HUES6 (cell line): ENCODE measurements around the gene MYCBPAP.
A peak's percentile ranks its signal among the peaks of the same experiment; 100 is the strongest.
"Not testable (repeated sequence)": the region's sequence is repeated elsewhere in the genome, so short reads cannot be mapped to it uniquely, and the experiment has no call there.

ENCODE experiments used
- H3K27ac ChIP-seq: 2 replicates; pipeline ENCODE4 v1.7.0; 2013; ENCODE audit warnings: low read depth, mild to moderate bottlenecking, low read length, inconsistent platforms
- H3K27me3 ChIP-seq: 2 replicates; pipeline ENCODE4 v1.6.1; 2013; ENCODE audit warnings: low read length; ENCODE audit not compliant: control insufficient read depth, insufficient read depth
- H3K36me3 ChIP-seq: 2 replicates; pipeline ENCODE4 v1.6.1; 2013; ENCODE audit warnings: low read length; ENCODE audit not compliant: control insufficient read depth, insufficient read depth
- H3K4me1 ChIP-seq: 2 replicates; pipeline ENCODE4 v1.6.1; 2013; ENCODE audit warnings: low read length; ENCODE audit not compliant: control insufficient read depth, insufficient read depth
- H3K4me3 ChIP-seq: 2 replicates; pipeline ENCODE4 v1.5.1; 2013; ENCODE audit warnings: low read depth, low read length
- H3K9ac ChIP-seq: one replicate; pipeline ENCODE4 v1.6.1; 2013; ENCODE audit warnings: mild to moderate bottlenecking, low read length
- H3K9me3 ChIP-seq: 2 replicates; pipeline ENCODE4 v1.6.1; 2013; ENCODE audit warnings: low read depth, low read length; ENCODE audit not compliant: control insufficient read depth, insufficient read depth

MYCBPAP gene

DNA sequence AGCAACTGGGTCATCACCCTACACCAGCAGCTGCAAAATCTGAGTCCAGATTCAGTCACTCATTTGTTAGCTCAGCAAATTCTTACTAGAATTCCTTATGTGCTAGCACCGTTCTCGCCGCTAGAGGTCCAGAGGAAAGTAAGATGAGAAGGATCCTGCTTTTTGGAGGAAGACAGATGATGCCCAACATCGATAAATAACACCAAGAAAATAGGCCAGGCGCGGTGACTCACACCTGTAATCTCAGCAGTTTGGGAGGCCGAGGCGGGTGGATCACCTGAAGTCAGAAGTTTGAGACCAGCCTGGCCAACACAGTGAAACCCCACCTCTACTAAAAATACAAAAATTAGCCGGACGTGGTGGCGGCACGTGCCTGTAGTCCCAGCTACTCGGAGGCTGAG, 35.5 kb upstream of the MYCBPAP start:
- Histone ChIP-seq H3K27me3 (peaks cover 33% of the 10 kb centered on the region), H3K4me1 (peaks cover 14% of the 10 kb centered on the region)
- H3K36me3 ChIP-seq, H3K27ac ChIP-seq, H3K4me3 ChIP-seq, H3K9ac ChIP-seq, H3K9me3 ChIP-seq: not testable (repeated sequence)

DNA sequence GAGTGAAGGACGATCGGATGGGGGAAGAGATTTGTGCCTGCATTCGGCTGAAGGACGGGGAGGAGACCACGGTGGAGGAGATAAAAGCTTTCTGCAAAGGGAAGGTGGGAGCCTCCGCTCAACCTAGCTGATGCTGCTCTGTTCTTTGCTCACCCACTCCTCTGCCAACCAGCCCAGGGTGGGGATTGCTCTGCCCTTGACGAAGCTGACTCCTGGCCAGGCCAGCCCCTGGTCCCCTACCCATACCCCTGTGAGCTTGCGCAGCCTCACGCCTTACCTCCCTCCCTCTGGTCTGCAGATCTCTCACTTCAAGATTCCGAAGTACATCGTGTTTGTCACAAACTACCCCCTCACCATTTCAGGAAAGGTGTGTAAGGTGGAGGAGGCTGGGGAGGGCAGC, 34.3 kb upstream of the MYCBPAP start:
- H3K4me3 ChIP-seq = no peak overlapping the region
- no peaks in the 10 kb centered on the region for H3K9me3 ChIP-seq
- no peaks in the 10 kb centered on the region; the same call in 1 of the 2 replicates for H3K36me3 ChIP-seq
- H3K9ac ChIP-seq = no peak overlapping the region
- H3K27ac ChIP-seq = no peak overlapping the region
- peaks cover 11% of the 10 kb centered on the region for H3K4me1 ChIP-seq
- peaks cover 22% of the 10 kb centered on the region for H3K27me3 ChIP-seq

DNA sequence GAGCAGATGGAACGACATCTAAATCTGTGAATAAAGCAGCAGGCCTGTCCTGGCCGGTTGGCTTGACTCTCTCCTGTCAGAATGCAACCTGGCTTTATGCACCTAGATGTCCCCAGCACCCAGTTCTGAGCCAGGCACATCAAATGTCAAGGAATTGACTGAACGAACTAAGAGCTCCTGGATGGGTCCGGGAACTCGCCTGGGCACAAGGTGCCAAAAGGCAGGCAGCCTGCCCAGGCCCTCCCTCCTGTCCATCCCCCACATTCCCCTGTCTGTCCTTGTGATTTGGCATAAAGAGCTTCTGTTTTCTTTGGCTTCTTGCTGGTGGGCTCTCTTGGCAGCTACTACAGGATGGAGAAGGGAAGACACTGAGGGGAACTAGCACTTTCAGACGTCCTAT, 33.7 kb upstream of the MYCBPAP start:
- peaks cover 11% of the 10 kb centered on the region for H3K4me1 ChIP-seq
- H3K9me3 ChIP-seq = no peaks in the 10 kb centered on the region
- no peak overlapping the region for H3K27ac ChIP-seq
- H3K9ac ChIP-seq = no peak overlapping the region
- peaks cover 17% of the 10 kb centered on the region for H3K27me3 ChIP-seq
- H3K36me3 ChIP-seq = no peaks in the 10 kb centered on the region; the same call in 1 of the 2 replicates
- no peak overlapping the region for H3K4me3 ChIP-seq

DNA sequence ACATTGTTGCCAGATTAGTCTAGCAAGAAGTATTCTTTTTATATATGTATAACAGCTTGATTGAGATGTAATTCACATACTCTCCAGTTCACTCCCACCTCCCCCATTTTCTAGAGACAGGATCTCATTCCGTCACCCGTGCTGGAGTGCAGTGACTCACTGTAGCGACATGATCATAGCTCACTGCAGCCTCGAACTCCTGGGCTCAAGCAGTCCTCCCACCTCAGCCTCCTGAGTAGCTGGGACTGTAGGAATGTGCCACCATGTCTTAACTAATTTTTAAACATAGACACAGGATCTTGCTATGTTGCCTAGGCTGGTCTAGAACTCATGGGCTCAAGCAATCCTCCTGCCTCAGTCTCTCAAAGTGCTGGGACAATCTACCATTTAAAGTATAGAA, 32.9 kb upstream of the MYCBPAP start:
- no peak overlapping the region for H3K27ac ChIP-seq
- peaks cover under 1% of the 10 kb centered on the region; the same call in 1 of the 2 replicates for H3K36me3 ChIP-seq
- H3K4me1 ChIP-seq = peaks cover 11% of the 10 kb centered on the region
- H3K9me3 ChIP-seq = no peaks in the 10 kb centered on the region
- no peak overlapping the region for H3K9ac ChIP-seq
- H3K27me3 ChIP-seq = peaks cover 12% of the 10 kb centered on the region
- no peak overlapping the region for H3K4me3 ChIP-seq

DNA sequence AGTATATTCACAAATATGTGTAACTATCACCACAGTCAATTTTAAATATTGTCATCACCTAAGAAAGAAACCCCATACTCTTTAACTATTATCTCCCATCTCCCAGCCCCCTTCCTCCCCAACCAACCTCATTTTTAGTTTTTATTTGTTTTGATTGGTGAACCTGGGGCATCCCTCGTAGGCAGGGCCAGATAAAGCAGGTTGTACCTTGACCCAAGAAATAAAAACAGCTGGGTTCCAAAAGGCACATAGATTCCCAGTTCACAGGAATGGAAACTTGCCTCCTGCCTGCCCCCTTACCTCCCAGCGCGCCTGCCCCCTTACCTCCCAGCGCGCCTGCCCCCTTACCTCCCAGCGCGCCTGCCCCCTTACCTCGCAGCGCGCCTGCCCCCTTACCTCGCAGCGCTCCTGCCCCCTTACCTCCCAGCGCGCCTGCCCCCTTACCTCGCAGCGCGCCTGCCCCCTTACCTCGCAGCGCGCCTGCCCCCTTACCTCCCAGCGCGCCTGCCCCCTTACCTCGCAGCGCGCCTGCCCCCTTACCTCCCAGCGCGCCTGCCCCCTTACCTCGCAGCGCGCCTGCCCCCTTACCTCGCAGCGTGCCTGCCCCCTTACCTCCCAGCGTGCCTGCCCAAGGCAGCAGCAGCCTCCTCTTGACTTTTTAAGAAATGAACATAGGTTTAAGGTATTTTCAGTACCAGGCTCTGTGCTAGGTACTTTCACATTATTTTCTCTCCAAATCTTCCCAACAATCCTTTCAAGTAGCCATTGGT, 32.3 kb upstream of the MYCBPAP start:
- H3K27ac ChIP-seq, H3K36me3 ChIP-seq, H3K9me3 ChIP-seq, H3K9ac ChIP-seq: not testable (repeated sequence)
- Histone ChIP-seq H3K4me1 (peaks cover 11% of the 10 kb centered on the region), H3K4me3 (peak overlapping the region; percentile 32), H3K27me3 (peaks cover 12% of the 10 kb centered on the region)

DNA sequence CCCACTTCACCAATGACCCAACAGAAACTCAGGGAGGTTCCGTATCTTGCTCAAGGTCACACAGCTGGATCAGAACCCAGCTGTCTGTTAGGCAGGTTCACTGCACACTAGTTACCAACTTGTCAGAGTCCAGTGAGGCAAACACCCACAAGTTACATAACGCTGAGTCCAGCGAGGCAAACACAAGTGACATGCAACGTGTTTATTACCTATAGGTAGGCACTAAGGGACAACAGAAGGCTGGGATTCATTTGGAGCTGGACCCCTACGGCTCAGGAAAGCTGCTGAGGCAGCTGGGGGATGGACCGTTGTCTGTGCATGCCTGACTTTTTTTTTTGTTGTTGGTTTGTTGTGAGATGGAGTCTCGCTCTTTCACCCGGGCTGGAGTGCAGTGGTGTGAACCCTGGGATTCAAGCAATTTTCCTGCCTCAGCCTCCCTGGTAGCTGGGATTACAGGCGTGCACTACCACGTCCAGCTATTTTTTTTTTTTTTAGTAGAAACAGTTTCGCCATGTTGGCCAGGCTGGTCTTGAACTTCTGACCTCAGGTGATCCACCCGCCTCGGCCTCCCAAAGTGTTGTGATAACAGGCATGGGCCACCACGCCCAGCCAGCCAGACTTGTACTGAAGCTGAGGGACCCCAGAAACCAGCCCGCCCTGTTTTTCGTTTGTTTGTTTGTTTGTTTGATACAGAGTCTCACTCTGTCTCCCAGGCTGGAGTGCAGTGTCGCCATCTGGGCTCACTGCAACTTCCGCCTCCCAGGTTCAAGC, 31.5 kb upstream of the MYCBPAP start:
- Histone ChIP-seq H3K27ac (no peak overlapping the region), H3K27me3 (peaks cover 12% of the 10 kb centered on the region), H3K4me1 (peaks cover 11% of the 10 kb centered on the region), H3K9me3 (no peaks in the 10 kb centered on the region), H3K9ac (no peak overlapping the region), H3K4me3 (peak overlapping the region; percentile 32), H3K36me3 (peaks cover 5% of the 10 kb centered on the region)

DNA sequence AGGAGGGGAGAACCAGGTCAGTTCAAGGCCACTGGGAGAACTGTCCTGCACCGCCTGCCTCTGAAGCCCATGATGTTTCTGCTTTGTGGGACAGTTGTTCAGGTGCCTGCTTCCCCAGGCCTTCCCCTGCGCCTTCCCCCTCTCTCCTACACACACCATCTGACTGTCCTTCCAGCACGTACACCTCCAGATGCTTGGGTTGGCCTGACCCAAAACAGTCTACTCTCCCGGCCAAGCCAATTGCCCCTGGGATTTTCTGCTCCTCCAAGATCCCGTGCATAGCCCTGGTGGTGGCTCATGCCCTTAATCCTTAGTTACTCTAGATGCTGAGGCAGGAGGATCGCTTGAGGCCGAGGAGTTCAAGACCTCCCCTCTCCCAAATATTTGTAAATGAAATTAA, 30.3 kb upstream of the MYCBPAP start:
- no peak overlapping the region for H3K27ac ChIP-seq

DNA sequence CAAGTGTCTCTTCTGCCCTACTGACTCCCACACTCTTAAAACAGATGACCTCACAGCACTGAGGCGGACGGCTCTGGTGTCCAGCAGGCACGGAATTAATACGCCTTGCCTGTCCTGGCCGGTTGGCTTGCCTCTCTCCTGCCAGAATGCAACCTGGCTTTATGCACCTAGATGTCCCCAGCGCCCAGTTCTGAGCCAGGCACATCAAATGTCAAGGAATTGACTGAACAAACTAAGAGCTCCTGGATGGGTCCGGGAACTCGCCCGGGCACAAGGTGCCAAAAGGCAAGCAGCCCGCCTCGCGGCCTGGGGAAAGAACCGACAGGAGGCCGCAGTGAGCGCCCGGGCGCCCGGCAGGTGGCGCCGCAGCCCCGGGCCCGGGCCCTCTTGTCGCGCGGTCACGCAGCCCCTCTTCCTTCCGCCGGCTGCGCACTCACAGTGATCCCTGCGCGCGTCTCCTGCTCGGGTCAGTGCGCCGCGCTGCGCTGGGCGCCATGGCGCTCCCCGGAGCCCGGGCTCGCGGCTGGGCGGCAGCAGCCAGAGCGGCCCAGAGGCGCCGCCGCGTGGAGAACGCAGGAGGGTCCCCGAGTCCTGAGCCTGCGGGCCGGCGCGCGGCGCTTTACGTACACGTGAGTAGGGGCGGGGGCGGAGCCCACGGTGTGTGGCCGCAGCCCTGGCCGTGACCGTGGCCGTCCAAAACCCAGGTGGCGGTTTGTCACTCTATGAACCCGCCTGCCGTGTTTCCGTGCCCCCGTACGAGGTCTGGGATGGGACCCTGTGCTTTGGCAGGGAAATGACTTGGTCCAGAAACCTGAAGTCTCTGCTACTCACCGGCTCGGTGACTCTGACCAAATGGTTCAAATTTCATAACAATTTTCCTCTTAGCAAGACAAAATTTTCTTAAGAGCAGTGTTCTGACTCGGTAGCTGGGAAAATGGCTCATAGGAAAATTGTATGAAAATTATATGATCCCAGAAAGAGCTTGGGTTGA, 29.6 kb upstream of the MYCBPAP start, which contains the start of gene RSAD1:
TSS of gene RSAD1 (plus strand) at position 470 of the 991 bp plus-strand sequence. CDS start at position 495, 25 bp downstream.
- peaks cover 15% of the 10 kb centered on the region for H3K36me3 ChIP-seq
- no peaks in the 10 kb centered on the region for H3K9me3 ChIP-seq
- peaks cover 11% of the 10 kb centered on the region for H3K4me1 ChIP-seq
- H3K27ac ChIP-seq = 0 out of 2 replicates have a peak within 1 kb of the TSS, but pooled peaks have one; percentile 9
- peaks cover 12% of the 10 kb centered on the region for H3K27me3 ChIP-seq
- H3K4me3 ChIP-seq = peak within 1 kb of the TSS; percentile 93
- H3K9ac ChIP-seq = peak within 1 kb of the TSS; percentile 74

More for the DNA sequence above, 30.3 kb upstream of the MYCBPAP start:
- Histone ChIP-seq H3K36me3 (peaks cover 9% of the 10 kb centered on the region), H3K9ac (no peak overlapping the region), H3K9me3 (no peaks in the 10 kb centered on the region), H3K4me3 (peak overlapping the region; percentile 93), H3K4me1 (peaks cover 11% of the 10 kb centered on the region), H3K27me3 (peaks cover 12% of the 10 kb centered on the region)

DNA sequence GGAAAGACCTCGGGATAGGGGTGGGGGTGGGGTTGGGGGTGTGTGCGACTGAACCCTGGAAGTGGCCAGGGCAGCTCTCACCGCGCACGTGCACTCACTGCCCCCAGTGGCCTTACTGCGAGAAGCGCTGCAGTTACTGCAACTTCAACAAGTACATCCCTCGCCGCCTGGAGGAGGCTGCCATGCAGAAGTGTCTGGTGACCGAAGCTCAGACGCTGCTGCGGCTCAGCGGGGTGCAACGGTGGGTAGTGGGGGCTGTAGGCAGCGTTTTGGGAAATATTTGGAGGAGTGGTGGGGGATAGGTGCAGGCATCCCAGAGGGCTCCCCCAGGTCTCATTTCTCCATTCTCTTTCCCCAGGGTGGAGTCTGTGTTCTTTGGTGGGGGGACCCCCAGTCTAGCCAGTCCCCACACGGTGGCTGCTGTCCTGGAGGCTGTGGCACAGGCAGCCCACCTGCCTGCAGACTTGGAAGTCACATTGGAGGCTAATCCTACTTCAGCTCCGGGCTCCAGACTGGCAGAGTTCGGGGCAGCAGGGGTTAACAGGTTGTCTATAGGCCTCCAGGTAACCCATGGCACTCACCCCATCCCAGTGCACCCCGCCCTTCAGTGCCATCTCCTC, 28.6 kb upstream of the MYCBPAP start:
- no peak overlapping the region for H3K9ac ChIP-seq
- H3K27ac ChIP-seq = no peak overlapping the region
- peak overlapping the region; percentile 93 for H3K4me3 ChIP-seq
- H3K4me1 ChIP-seq = peaks cover 11% of the 10 kb centered on the region
- H3K9me3 ChIP-seq = no peaks in the 10 kb centered on the region
- H3K27me3 ChIP-seq = peaks cover 12% of the 10 kb centered on the region
- H3K36me3 ChIP-seq = peaks cover 24% of the 10 kb centered on the region

DNA sequence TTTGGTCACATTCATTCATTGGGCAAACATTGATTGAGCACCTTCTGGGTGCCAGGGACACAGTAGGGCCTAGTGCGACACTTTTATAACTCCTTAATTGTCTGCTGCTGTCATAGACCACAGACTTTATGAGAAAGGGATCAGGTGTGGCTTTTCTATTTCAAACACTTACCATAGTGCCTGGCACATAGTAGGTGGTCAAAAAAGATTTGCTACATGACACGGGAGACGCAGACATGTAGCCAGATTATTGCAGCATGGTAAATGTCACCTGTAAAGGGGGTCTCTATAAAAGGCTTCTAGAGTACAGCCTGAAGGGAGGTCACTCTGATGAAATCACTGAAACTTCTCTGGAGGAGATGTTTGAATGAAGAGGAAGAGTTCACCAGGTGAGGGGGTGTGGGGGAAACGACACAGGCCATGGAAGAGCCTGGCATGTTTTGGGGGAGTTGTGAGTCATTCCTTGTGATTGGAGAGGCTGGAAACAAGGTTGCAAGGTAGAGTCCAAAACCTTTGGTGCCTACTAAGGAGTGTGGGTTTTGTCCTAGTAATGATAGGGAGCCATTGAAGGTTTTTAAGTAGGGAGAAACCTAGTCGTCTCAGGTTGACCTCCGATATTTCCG, 28.0 kb upstream of the MYCBPAP start:
- Histone ChIP-seq H3K9me3 (no peaks in the 10 kb centered on the region), H3K4me3 (no peak overlapping the region), H3K27me3 (peaks cover 12% of the 10 kb centered on the region), H3K4me1 (peaks cover 11% of the 10 kb centered on the region), H3K9ac (no peak overlapping the region), H3K27ac (no peak overlapping the region), H3K36me3 (peaks cover 31% of the 10 kb centered on the region)
